Omental fat pad (tissue), 4 donors: ENCODE results near the gene AKAP6. TPM values are rescaled to one million over a fixed set of nuclear protein-coding genes. Genes with fewer than 3 reads are reported as not detected.

ENCODE experiments used
- ATAC-seq: fragments of 150-250 bp; one replicate; pipeline ENCODE4 v1.9.1; 2016; ENCODE audit warnings: mild to moderate bottlenecking, moderate library complexity; ENCODE audit not compliant: low FRiP score
- DNase-seq: peaks from one replicate; pipeline ENCODE4 v3.0.0-alpha.2; 2019; ENCODE audit warnings: low spot score
- CTCF ChIP-seq, 3 donors: fragments of 450-650 bp; IDR thresholded peaks; one replicate each; pipeline ENCODE4 v1.5.1; 2016 to 2017; ENCODE audit warnings: antibody characterized with exemption in 3 of 3, mild to moderate bottlenecking in 3 of 3, moderate library complexity in 2 of 3
- total RNA-seq, 4 donors: library from RNA; depleted of rRNA; stranded (reverse); fragments of >200 nt; gene quantifications; one replicate each; pipeline ENCODE4 v1.1.0, GENCODE V29; 2016

Gene AKAP6
- total RNA-seq, 4 donors from 2014 or later = 3.3 to 8.7 (median 5.2) TPM

GRCh38 chr14:32560209-32560857, 231.2 kb downstream of the AKAP6 start:
- peak; percentile 91 for ATAC-seq
- peak in 1 of 3 donors; percentile 65 for TF ChIP-seq CTCF (IDR thresholded peaks at IDR 0.05)
- no peak for DNase-seq

- TF ChIP-seq CTCF (IDR thresholded peaks at IDR 0.05) = no peak
- ATAC-seq = no peak
- no peak for DNase-seq
These were observed 232.4 kb downstream of the AKAP6 start for GRCh38 chr14:32561520-32561919.

- ATAC-seq (no peak), DNase-seq (no peak)
- no peak for TF ChIP-seq CTCF (IDR thresholded peaks at IDR 0.05)
These were observed 235.5 kb downstream of the AKAP6 start for GRCh38 chr14:32564596-32564995.

GRCh38 chr14:32565256-32565655, 236.2 kb downstream of the AKAP6 start:
- ATAC-seq (no peak), DNase-seq (no peak)
- TF ChIP-seq CTCF (IDR thresholded peaks at IDR 0.05) = no peak

- no peak for ATAC-seq
- TF ChIP-seq CTCF (IDR thresholded peaks at IDR 0.05) = no peak
- no peak for DNase-seq
These were observed 238.7 kb downstream of the AKAP6 start for GRCh38 chr14:32567543-32568384.

- no peak for TF ChIP-seq CTCF (IDR thresholded peaks at IDR 0.05)
- no peak for ATAC-seq
- no peak for DNase-seq
These were observed 242.5 kb downstream of the AKAP6 start for GRCh38 chr14:32571551-32571950.
